Right ventricle myocardium inferior (tissue), 1 donor: ENCODE data around the gene EXOG. TPM values are rescaled to one million over a fixed set of nuclear protein-coding genes. Genes with fewer than 3 reads are reported as not detected.

Experiments
- ATAC-seq: fragments of 200-7000 bp; cut with Tn5 transposase; one replicate; pipeline ENCODE4 v1.9.1; 2020; ENCODE audit warnings: mild to moderate bottlenecking, moderate library complexity
- DNase-seq: peaks from one replicate; pipeline ENCODE4 v3.0.0; 2021; ENCODE audit errors: missing footprints
- intact Hi-C: fragments of 100-400 bp; cut with DNase I; formaldehyde crosslinking; loops from one replicate; pipeline ENCODE4 v1.11.0; 2022
- total RNA-seq: library from RNA; stranded (reverse); fragmentation: NEBNext Ultra II Directional; extraction: Animal tissue kit (Norgen Biotek cat#: 25700); gene quantifications from one replicate; pipeline ENCODE4 v1.2.1, GENCODE V29; 2021
- donor health status: DM: no; HTN: yes; CAD: no; lungs with severe emphysema.

Gene EXOG
- total RNA-seq, 1 donor from 2014 or later: 26.0 TPM

- intact Hi-C loops: loop anchor here (1.0 to 10.0 kb wide), 3 partner anchors 10 to 191 kb away; no protein-coding TSS in a partner anchor
- DNase-seq (peak; percentile 88), ATAC-seq (peak; percentile 94)
Observed at GRCh38 chr3:38533285-38533976, 37.3 kb downstream of the EXOG start.

- DNase-seq (no peak), ATAC-seq (no peak)
- intact Hi-C loops: loop anchor here (10.0 kb wide), 1 partner anchor 191 kb away; no protein-coding TSS in a partner anchor
Observed at GRCh38 chr3:38534180-38534579, 38.0 kb downstream of the EXOG start.

- ATAC-seq: no peak
- no peak for DNase-seq
- intact Hi-C loops: loop anchor here (10.0 kb wide), 1 partner anchor 190 kb away; no protein-coding TSS in a partner anchor
Observed at GRCh38 chr3:38534604-38535003, 38.5 kb downstream of the EXOG start.

- ATAC-seq: no peak
- intact Hi-C loops: loop anchor here (1.0 to 10.0 kb wide), 2 partner anchors 44 to 188 kb away; no protein-coding TSS in a partner anchor
Observed at GRCh38 chr3:38536671-38537070, 40.5 kb downstream of the EXOG start.

GRCh38 chr3:38538773-38539353 is 42.7 kb downstream of the EXOG start:
- intact Hi-C loops: loop anchor here (10.0 kb wide), 1 partner anchor 186 kb away; no protein-coding TSS in a partner anchor
- DNase-seq (peak; percentile 60), ATAC-seq (peak; percentile 30)

More at GRCh38 chr3:38536671-38537070, 40.5 kb downstream of the EXOG start:
- DNase-seq: no peak

- intact Hi-C loops: no loop called here
- no peak for DNase-seq
- ATAC-seq: peak; percentile 19
Observed at GRCh38 chr3:38541806-38542205, 45.7 kb downstream of the EXOG start.

- intact Hi-C loops: loop anchor here (1.0 kb wide), 1 partner anchor 9 kb away; no protein-coding TSS in a partner anchor
- ATAC-seq: no peak
Observed at GRCh38 chr3:38542401-38543298, 46.5 kb downstream of the EXOG start.

GRCh38 chr3:38543586-38543985 is 47.4 kb downstream of the EXOG start:
- peak; percentile 89 for ATAC-seq
- intact Hi-C loops: loop anchor here (1.0 kb wide), 1 partner anchor 10 kb away; no protein-coding TSS in a partner anchor
- peak; percentile 83 for DNase-seq

More at GRCh38 chr3:38542401-38543298, 46.5 kb downstream of the EXOG start:
- no peak for DNase-seq

- DNase-seq (no peak), ATAC-seq (no peak)
- intact Hi-C loops: no loop called here
Observed at GRCh38 chr3:38544926-38545325, 48.8 kb downstream of the EXOG start.

GRCh38 chr3:38545550-38545949 is 49.4 kb downstream of the EXOG start:
- intact Hi-C loops: no loop called here
- no peak for ATAC-seq
- DNase-seq: no peak

GRCh38 chr3:38545983-38546382 is 49.8 kb downstream of the EXOG start:
- DNase-seq: no peak
- no peak for ATAC-seq
- intact Hi-C loops: no loop called here

GRCh38 chr3:38548154-38548931 is 52.2 kb downstream of the EXOG start:
- intact Hi-C loops: no loop called here
- DNase-seq (no peak), ATAC-seq (peak; percentile 45)

GRCh38 chr3:38549082-38549481 is 52.9 kb downstream of the EXOG start:
- intact Hi-C loops: no loop called here
- ATAC-seq (peak; percentile 12), DNase-seq (no peak)

GRCh38 chr3:38549486-38549885 is 53.3 kb downstream of the EXOG start:
- ATAC-seq (no peak), DNase-seq (peak; percentile 45)
- intact Hi-C loops: no loop called here

- no peak for ATAC-seq
- intact Hi-C loops: no loop called here
- peak; percentile 58 for DNase-seq
Observed at GRCh38 chr3:38549957-38550840, 54.1 kb downstream of the EXOG start.

- intact Hi-C loops: no loop called here
- ATAC-seq (no peak), DNase-seq (peak; percentile 62)
Observed at GRCh38 chr3:38551026-38551832, 55.1 kb downstream of the EXOG start.

GRCh38 chr3:38552364-38552763 is 56.2 kb downstream of the EXOG start:
- intact Hi-C loops: no loop called here
- no peak for ATAC-seq
- no peak for DNase-seq
